Body of pancreas (tissue), 4 donors: ENCODE data around the gene ELMOD2.

ENCODE experiments used
- CTCF ChIP-seq, 7 experiments: fragments of 450-650 bp in 4 of 7; fragments of 200-600 bp in 3 of 7; sonication (generic) in 3 of 7; IDR thresholded peaks; one replicate each; pipeline ENCODE4 v1.5.1; 2016 to 2019; ENCODE audit warnings: antibody characterized with exemption in 7 of 7
- POLR2A ChIP-seq, 3 donors: fragments of 450-650 bp; IDR thresholded peaks; one replicate each; pipeline ENCODE4 v1.6.1; 2016; ENCODE audit warnings: antibody characterized with exemption in 3 of 3, mild to moderate bottlenecking in 2 of 3

GRCh38 chr4:140523370-140523856 is 555 bp upstream of the ELMOD2 start:
- no peak for TF ChIP-seq CTCF (IDR thresholded peaks at IDR 0.05)
- TF ChIP-seq POLR2A (IDR thresholded peaks at IDR 0.05), result no peak
